ENCODE data around the gene ADD1. TPM values are rescaled to one million over a fixed set of nuclear protein-coding genes. Genes with fewer than 3 reads are reported as not detected.

ADD1 gene
- total and polyA plus RNA-seq, 4 experiments from 2014 or later, result 159 to 293 (median 230) TPM

GRCh38 chr4:2849267-2850152, 5.9 kb downstream of the ADD1 start:
- H3K36me3 Mint-ChIP-seq, result peaks cover 0 to 14% of the 10 kb centered on the region in 2 donors
- ChIA-PET POLR2A (ENCODE audit: partially characterized antibody) (interaction anchor here (1.7 kb wide), 1 partner anchor 18 kb away, joined by 4 read pairs; no protein-coding TSS in a partner anchor), CTCF (ENCODE audit: partially characterized antibody) (interaction anchor here (1.0 to 2.4 kb wide), 2 partner anchors 10 to 86 kb away, joined by 3 to 10 read pairs; no protein-coding TSS in a partner anchor)
- H3K4me1 ChIP-seq (ENCODE audit: insufficient read depth, low read length), result peaks cover 92% of the 10 kb centered on the region
- no peaks in the 10 kb centered on the region for H3K27me3 Mint-ChIP-seq
- H3K4me3 Mint-ChIP-seq, result peak overlapping the region in 4 of 8 donors; percentile 32 to 65 (median 37)
- H3K4me1 Mint-ChIP-seq, result peaks cover 51 to 92% (median 71%) of the 10 kb centered on the region in 4 donors
- no peak for DNase-seq
- H3K27ac Mint-ChIP-seq, result peak overlapping the region; percentile 26 to 81 (median 69)
- H3K36me3 ChIP-seq (ENCODE audit: insufficient read depth, low read length), result peaks cover 9% of the 10 kb centered on the region
- no peak overlapping the region for H3K27ac ChIP-seq (ENCODE audit: low read depth, low read length)
- no peak overlapping the region for H3K4me3 ChIP-seq (ENCODE audit: low read length in 2 of 2)
- H3K9me3 ChIP-seq (ENCODE audit: control insufficient read depth in 1 of 2, low read length in 2 of 2), result no peaks in the 10 kb centered on the region
- H3K9me3 Mint-ChIP-seq, result peaks cover 0 to under 1% (median 0%) of the 10 kb centered on the region in 8 donors
- H3K27me3 ChIP-seq (ENCODE audit: insufficient read depth, low read length), result no peaks in the 10 kb centered on the region
- intact Hi-C loops (cut with micrococcal nuclease), result no loop called here

DNA sequence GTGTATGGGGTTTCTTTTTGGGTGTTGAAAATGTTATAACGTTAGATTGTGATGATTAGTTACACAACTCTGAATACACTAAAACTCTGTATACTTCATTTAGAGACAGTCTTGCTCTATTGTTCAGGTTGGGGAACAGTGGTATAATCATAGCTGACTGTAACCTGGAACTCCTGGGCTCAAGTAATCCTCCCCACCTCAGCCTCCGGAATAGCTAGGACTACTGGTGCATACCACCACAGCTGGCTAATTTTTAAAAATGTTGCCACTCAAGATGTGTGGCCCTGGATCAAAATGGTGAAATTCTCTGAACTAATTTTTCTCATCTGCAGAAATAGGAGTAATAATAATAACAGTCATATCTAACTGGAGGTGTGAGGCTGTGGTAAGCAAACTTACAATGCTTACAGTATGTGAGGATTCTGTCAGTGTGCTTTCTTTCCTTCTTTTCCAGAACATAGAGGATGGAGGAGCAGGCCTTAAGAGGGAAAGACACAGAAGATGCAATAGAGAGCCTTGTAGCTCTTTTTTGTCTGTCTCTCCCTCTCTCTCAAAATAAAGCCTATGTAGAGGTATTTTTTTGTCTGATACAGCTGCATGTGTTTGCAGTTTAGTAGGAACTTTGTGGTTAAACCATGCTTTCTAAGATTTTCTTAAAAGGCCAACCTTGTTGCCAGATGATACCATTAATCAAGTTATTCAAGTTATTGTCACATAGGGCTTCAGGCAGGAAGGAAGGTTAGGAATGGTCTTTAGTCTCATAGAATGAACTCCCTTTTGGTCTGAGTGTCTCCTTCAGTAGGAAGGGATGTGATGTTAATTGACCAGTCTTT, 7.5 kb downstream of the ADD1 start:
- peak overlapping the region; percentile 68 to 93 (median 81) for H3K27ac Mint-ChIP-seq
- Histone ChIP-seq H3K4me3 (ENCODE audit: low read length in 2 of 2) (no peak overlapping the region), H3K9me3 (ENCODE audit: control insufficient read depth in 1 of 2, low read length in 2 of 2) (no peaks in the 10 kb centered on the region), H3K36me3 (ENCODE audit: insufficient read depth, low read length) (peaks cover 12% of the 10 kb centered on the region), H3K27me3 (ENCODE audit: insufficient read depth, low read length) (no peaks in the 10 kb centered on the region), H3K4me1 (ENCODE audit: insufficient read depth, low read length) (peaks cover 83% of the 10 kb centered on the region), H3K27ac (ENCODE audit: low read depth, low read length) (no peak overlapping the region)
- intact Hi-C loops (cut with micrococcal nuclease), result no loop called here
- H3K4me3 Mint-ChIP-seq, result peak overlapping the region in 5 of 8 donors; percentile 29 to 51 (median 49)
- peaks cover 44 to 90% (median 68%) of the 10 kb centered on the region in 4 donors for H3K4me1 Mint-ChIP-seq
- H3K27me3 Mint-ChIP-seq, result no peaks in the 10 kb centered on the region
- H3K36me3 Mint-ChIP-seq, result peaks cover 0 to 16% of the 10 kb centered on the region in 2 donors
- ChIA-PET POLR2A (ENCODE audit: partially characterized antibody) (interaction anchor here (1.1 kb wide), 1 partner anchor 17 kb away, joined by 3 read pairs; no protein-coding TSS in a partner anchor), CTCF (ENCODE audit: partially characterized antibody) (interaction anchor here (2.4 kb wide), 1 partner anchor 88 kb away, joined by 10 read pairs; no protein-coding TSS in a partner anchor)
- H3K9me3 Mint-ChIP-seq, result no peaks in the 10 kb centered on the region
- DNase-seq, result no peak

DNA sequence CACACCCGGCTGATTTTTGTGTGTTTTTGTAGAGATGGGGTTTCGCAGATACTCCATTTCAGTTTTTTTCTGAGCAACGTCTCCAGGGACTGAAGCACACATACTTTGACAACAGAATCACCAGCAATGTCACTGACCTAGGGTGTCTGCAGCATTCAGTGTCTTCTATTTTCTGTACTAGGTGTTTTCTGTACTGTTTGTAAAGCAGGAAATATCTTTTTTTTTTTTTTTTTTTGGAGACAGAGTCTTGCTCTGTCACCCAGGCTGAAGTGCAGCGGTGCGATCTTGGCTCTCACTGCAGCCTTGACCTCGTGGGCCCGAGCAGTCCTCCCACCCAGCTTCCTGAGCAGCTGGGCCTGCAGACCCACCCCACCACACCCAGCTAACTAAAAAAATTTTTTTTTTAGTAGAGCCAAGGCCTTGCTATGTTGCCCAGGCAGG, 8.9 kb downstream of the ADD1 start:
- H3K27ac Mint-ChIP-seq, result peak overlapping the region; percentile 69 to 93 (median 87)
- peaks cover 76% of the 10 kb centered on the region for H3K4me1 ChIP-seq (ENCODE audit: insufficient read depth, low read length)
- DNase-seq, result peak in 2 of 5 donors; percentile 32 to 34
- H3K27me3 ChIP-seq (ENCODE audit: insufficient read depth, low read length), result no peaks in the 10 kb centered on the region
- H3K4me1 Mint-ChIP-seq, result peaks cover 44 to 82% (median 65%) of the 10 kb centered on the region in 4 donors
- ChIA-PET POLR2A (ENCODE audit: partially characterized antibody) (interaction anchor here (0.7 to 1.4 kb wide), 4 partner anchors 8 to 54 kb away, joined by 3 to 6 read pairs (median 3); no protein-coding TSS in a partner anchor), CTCF (ENCODE audit: partially characterized antibody) (interaction anchor here (0.7 to 1.0 kb wide), 3 partner anchors 89 to 684 kb away, joined by 3 to 7 read pairs (median 4); no protein-coding TSS in a partner anchor)
- intact Hi-C loops (cut with micrococcal nuclease), result no loop called here
- peaks cover 12% of the 10 kb centered on the region for H3K36me3 ChIP-seq (ENCODE audit: insufficient read depth, low read length)
- no peaks in the 10 kb centered on the region for H3K9me3 ChIP-seq (ENCODE audit: control insufficient read depth in 1 of 2, low read length in 2 of 2)
- H3K27ac ChIP-seq (ENCODE audit: low read depth, low read length), result peak overlapping the region; percentile 37
- H3K4me3 ChIP-seq (ENCODE audit: low read length in 2 of 2), result no peak overlapping the region
- H3K36me3 Mint-ChIP-seq, result peaks cover 0 to 15% of the 10 kb centered on the region in 2 donors
- no peaks in the 10 kb centered on the region for H3K27me3 Mint-ChIP-seq
- no peaks in the 10 kb centered on the region for H3K9me3 Mint-ChIP-seq
- H3K4me3 Mint-ChIP-seq, result peak overlapping the region; percentile 13 to 73 (median 66)

- Mint-ChIP-seq H3K4me3 (no peak overlapping the region), H3K27ac (peak overlapping the region in 5 of 7 donors; percentile 15 to 79 (median 29)), H3K4me1 (peaks cover 50 to 85% (median 70%) of the 10 kb centered on the region in 4 donors), H3K9me3 (no peaks in the 10 kb centered on the region), H3K27me3 (no peaks in the 10 kb centered on the region), H3K36me3 (peaks cover 0 to 16% of the 10 kb centered on the region in 2 donors)
- H3K4me3 ChIP-seq (ENCODE audit: low read length in 2 of 2), result no peak overlapping the region
- peaks cover 79% of the 10 kb centered on the region for H3K4me1 ChIP-seq (ENCODE audit: insufficient read depth, low read length)
- CTCF ChIA-PET (ENCODE audit: partially characterized antibody), result interaction anchor here (0.8 kb wide), 1 partner anchor 35 kb away, joined by 3 read pairs; no protein-coding TSS in a partner anchor
- intact Hi-C loops (cut with micrococcal nuclease), result no loop called here
- no peak overlapping the region for H3K27ac ChIP-seq (ENCODE audit: low read depth, low read length)
- H3K27me3 ChIP-seq (ENCODE audit: insufficient read depth, low read length), result no peaks in the 10 kb centered on the region
- POLR2A ChIA-PET (ENCODE audit: partially characterized antibody), result interaction anchor here (0.7 kb wide), 1 partner anchor 70 kb away, joined by 3 read pairs; no protein-coding TSS in a partner anchor
- no peaks in the 10 kb centered on the region for H3K9me3 ChIP-seq (ENCODE audit: control insufficient read depth in 1 of 2, low read length in 2 of 2)
- peaks cover 12% of the 10 kb centered on the region for H3K36me3 ChIP-seq (ENCODE audit: insufficient read depth, low read length)
- no peak for DNase-seq
Measured at GRCh38 chr4:2855584-2855983, 11.9 kb downstream of the ADD1 start.

GRCh38 chr4:2856266-2856665, 12.6 kb downstream of the ADD1 start:
- intact Hi-C loops (cut with micrococcal nuclease), result no loop called here
- peaks cover 50 to 85% (median 69%) of the 10 kb centered on the region in 4 donors for H3K4me1 Mint-ChIP-seq
- H3K27me3 Mint-ChIP-seq, result no peaks in the 10 kb centered on the region
- peak overlapping the region in 6 of 7 donors; percentile 74 to 90 (median 85) for H3K27ac Mint-ChIP-seq
- ChIA-PET POLR2A (ENCODE audit: partially characterized antibody) (interaction anchor here (0.7 kb wide), 1 partner anchor 89 kb away, joined by 3 read pairs; no protein-coding TSS in a partner anchor), CTCF (ENCODE audit: partially characterized antibody) (interaction anchor here (1.3 kb wide), 1 partner anchor 92 kb away, joined by 3 read pairs; no protein-coding TSS in a partner anchor)
- Histone ChIP-seq H3K4me3 (ENCODE audit: low read length in 2 of 2) (no peak overlapping the region), H3K4me1 (ENCODE audit: insufficient read depth, low read length) (peaks cover 79% of the 10 kb centered on the region), H3K9me3 (ENCODE audit: control insufficient read depth in 1 of 2, low read length in 2 of 2) (no peaks in the 10 kb centered on the region), H3K36me3 (ENCODE audit: insufficient read depth, low read length) (peaks cover 12% of the 10 kb centered on the region), H3K27me3 (ENCODE audit: insufficient read depth, low read length) (no peaks in the 10 kb centered on the region), H3K27ac (ENCODE audit: low read depth, low read length) (no peak overlapping the region)
- peaks cover 0 to 16% of the 10 kb centered on the region in 2 donors for H3K36me3 Mint-ChIP-seq
- no peak overlapping the region for H3K4me3 Mint-ChIP-seq
- DNase-seq, result no peak
- H3K9me3 Mint-ChIP-seq, result peaks cover 0 to 3% (median 0%) of the 10 kb centered on the region in 8 donors

GRCh38 chr4:2857349-2857927, 13.8 kb downstream of the ADD1 start:
- H3K4me3 ChIP-seq (ENCODE audit: low read length in 2 of 2), result no peak overlapping the region
- no peak overlapping the region for H3K4me3 Mint-ChIP-seq
- no peaks in the 10 kb centered on the region for H3K27me3 Mint-ChIP-seq
- intact Hi-C loops (cut with micrococcal nuclease), result no loop called here
- DNase-seq, result no peak
- peaks cover 0 to 16% of the 10 kb centered on the region in 2 donors for H3K36me3 Mint-ChIP-seq
- CTCF ChIA-PET (ENCODE audit: partially characterized antibody), result interaction anchor here (0.5 to 1.3 kb wide), 4 partner anchors 9 to 229 kb away, joined by 3 read pairs; no protein-coding TSS in a partner anchor
- no peaks in the 10 kb centered on the region for H3K9me3 ChIP-seq (ENCODE audit: control insufficient read depth in 1 of 2, low read length in 2 of 2)
- peaks cover 80% of the 10 kb centered on the region for H3K4me1 ChIP-seq (ENCODE audit: insufficient read depth, low read length)
- H3K27ac ChIP-seq (ENCODE audit: low read depth, low read length), result no peak overlapping the region
- H3K9me3 Mint-ChIP-seq, result peaks cover 0 to 3% (median 0%) of the 10 kb centered on the region in 8 donors
- POLR2A ChIA-PET (ENCODE audit: partially characterized antibody), result no interaction called here
- H3K27ac Mint-ChIP-seq, result peak overlapping the region; percentile 16 to 69 (median 56)
- H3K4me1 Mint-ChIP-seq, result peaks cover 53 to 85% (median 71%) of the 10 kb centered on the region in 4 donors
- peaks cover 12% of the 10 kb centered on the region for H3K36me3 ChIP-seq (ENCODE audit: insufficient read depth, low read length)
- no peaks in the 10 kb centered on the region for H3K27me3 ChIP-seq (ENCODE audit: insufficient read depth, low read length)
